ENCODE results near the gene RPTN. TPM values are rescaled to one million over a fixed set of nuclear protein-coding genes. Genes with fewer than 3 reads are reported as not detected.

RPTN gene
- total RNA-seq, 2 donors from 2014 or later: not detected

Other genes with a start within 250 kb of the RPTN start
- gene THEM4, start 249.7 kb downstream of the RPTN start, total RNA-seq: 1 to 10 TPM; 9.4 to 9.8 TPM
- 100 to 1,000 TPM; 244 to 281 TPM for gene S100A10, start 165.4 kb downstream of the RPTN start, total RNA-seq
- 100 to 1,000 TPM; 406 to 484 TPM for gene S100A11, start 122.2 kb downstream of the RPTN start, total RNA-seq
- gene TCHHL1, start 70.2 kb downstream of the RPTN start, total RNA-seq: not detected
- under 1 TPM; 0.14 to 0.23 TPM for gene TCHH, start 43.8 kb downstream of the RPTN start, total RNA-seq
- under 1 TPM in 1 of 2 donors, not detected in 1; 0.05 TPM for gene HRNR, start 65.0 kb upstream of the RPTN start, total RNA-seq
- gene FLG, start 166.0 kb upstream of the RPTN start, total RNA-seq: not detected
- gene FLG2, start 200.8 kb upstream of the RPTN start, total RNA-seq: not detected